WTC11 (cell line): ENCODE measurements around the gene ORC4. TPM values are rescaled to one million over a fixed set of nuclear protein-coding genes. Genes with fewer than 3 reads are reported as not detected.

ENCODE experiments used
- ATAC-seq: fragments of 200-7000 bp; cut with Tn5 transposase; 2 replicates; pipeline ENCODE4 v1.10.0; 2021; ENCODE audit warnings: mild to moderate bottlenecking, moderate library complexity
- CTCF ChIA-PET: fragments of 300-600 bp; sonication (Branson Sonifier 250); formaldehyde crosslinking; loops from one replicate; lab custom pipeline; 2021; ENCODE audit warnings: antibody characterized with exemption; lab: Charles Lee
- POLR2A ChIA-PET: fragments of 350-600 bp; sonication (Branson Sonifier 250); formaldehyde crosslinking; loops from one replicate; lab custom pipeline; 2021; ENCODE audit warnings: antibody characterized with exemption; lab: Charles Lee
- DNase-seq: peaks from one replicate; pipeline ENCODE4 v3.0.0; 2021; ENCODE audit warnings: low spot score
- H3K27ac Mint-ChIP-seq: 2 replicates; pipeline ENCODE4 v1.8.0; 2021; ENCODE audit warnings: mixed read lengths
- H3K27me3 Mint-ChIP-seq: 2 replicates; pipeline ENCODE4 v1.8.0; 2021; ENCODE audit warnings: low read depth, mild to moderate bottlenecking, moderate library complexity, mixed read lengths
- H3K36me3 Mint-ChIP-seq: 2 replicates; pipeline ENCODE4 v1.8.0; 2021; ENCODE audit warnings: mixed read lengths
- H3K4me1 Mint-ChIP-seq: 2 replicates; pipeline ENCODE4 v1.8.0; 2022; ENCODE audit warnings: mixed read lengths
- H3K4me3 Mint-ChIP-seq: 2 replicates; pipeline ENCODE4 v1.8.0; 2021; ENCODE audit warnings: mild to moderate bottlenecking, moderate library complexity, mixed read lengths
- H3K9me3 Mint-ChIP-seq: 2 replicates; pipeline ENCODE4 v1.8.0; 2021; ENCODE audit warnings: mixed read lengths
- CBFB ChIP-seq: sonication (generic); formaldehyde crosslinking; IDR thresholded peaks from 2 replicates; pipeline ENCODE4 v1.8.1; 2022; ENCODE audit warnings: mild to moderate bottlenecking, low read depth, missing genetic modification reagents
- EMX1 ChIP-seq: fragments of 250-450 bp; sonication (Bioruptor Pico); IDR thresholded peaks from 2 replicates; pipeline ENCODE4 v1.8.0; 2021; ENCODE audit warnings: mild to moderate bottlenecking
- GABPB1 ChIP-seq: sonication (generic); formaldehyde crosslinking; IDR thresholded peaks from 2 replicates; pipeline ENCODE4 v1.8.1; 2023; ENCODE audit warnings: mild to moderate bottlenecking, missing genetic modification reagents
- HMGA2 ChIP-seq: fragments of 250-450 bp; sonication (Bioruptor Pico); IDR thresholded peaks from 2 replicates; pipeline ENCODE4 v1.4.0; 2021; ENCODE audit warnings: mild to moderate bottlenecking, moderate library complexity
- OVOL2 ChIP-seq: fragments of 250-450 bp; sonication (Bioruptor Pico); IDR thresholded peaks from 2 replicates; pipeline ENCODE4 v1.9.0; 2021; ENCODE audit warnings: mild to moderate bottlenecking, borderline replicate concordance
- PRRX2 ChIP-seq: fragments of 250-450 bp; sonication (Bioruptor Pico); IDR thresholded peaks from 2 replicates; pipeline ENCODE4 v1.8.0; 2021; ENCODE audit warnings: mild to moderate bottlenecking
- SMAD3 ChIP-seq: sonication (generic); formaldehyde crosslinking; IDR thresholded peaks from 2 replicates; pipeline ENCODE4 v1.8.0; 2022; ENCODE audit warnings: missing genetic modification reagents, mild to moderate bottlenecking, borderline replicate concordance
- ZNF121 ChIP-seq: sonication (generic); formaldehyde crosslinking; IDR thresholded peaks from 2 replicates; pipeline ENCODE4 v1.8.0; 2023; ENCODE audit warnings: missing genetic modification reagents
- ZNF232 ChIP-seq: sonication (generic); formaldehyde crosslinking; IDR thresholded peaks from 2 replicates; pipeline ENCODE4 v1.8.0; 2022; ENCODE audit warnings: mild to moderate bottlenecking, missing genetic modification reagents
- ZNF263 ChIP-seq: sonication (generic); formaldehyde crosslinking; IDR thresholded peaks from 2 replicates; pipeline ENCODE4 v1.8.1; 2022; ENCODE audit warnings: low read depth, mild to moderate bottlenecking, moderate library complexity, missing genetic modification reagents
- ZNF416 ChIP-seq: fragments of 250-450 bp; sonication (Bioruptor Pico); IDR thresholded peaks from 2 replicates; pipeline ENCODE4 v1.9.0; 2021; ENCODE audit warnings: mild to moderate bottlenecking, inconsistent platforms
- total RNA-seq: library from RNA; stranded (reverse); gene quantifications from 3 replicates; pipeline ENCODE4 v1.2.3, GENCODE V29; 2021
- TF ChIP-seq, protein P1 (sequence below): fragments of 250-450 bp; sonication (Bioruptor Pico); IDR thresholded peaks from 2 replicates; pipeline ENCODE4 v1.8.0; 2021; ENCODE audit warnings: mild to moderate bottlenecking
- TF ChIP-seq, protein P2 (sequence below): sonication (generic); formaldehyde crosslinking; IDR thresholded peaks from 2 replicates; pipeline ENCODE4 v1.8.1; 2022; ENCODE audit warnings: mild to moderate bottlenecking, missing genetic modification reagents, moderate library complexity, borderline replicate concordance
- TF ChIP-seq, protein P3 (sequence below): sonication (generic); formaldehyde crosslinking; IDR thresholded peaks from 2 replicates; pipeline ENCODE4 v1.8.1; 2022; ENCODE audit warnings: low read depth, mild to moderate bottlenecking, moderate library complexity, missing genetic modification reagents, borderline replicate concordance
- TF ChIP-seq, protein P4 (sequence below): sonication (generic); formaldehyde crosslinking; IDR thresholded peaks from 2 replicates; pipeline ENCODE4 v1.8.1; 2023; ENCODE audit warnings: mild to moderate bottlenecking, missing genetic modification reagents, moderate library complexity
- TF ChIP-seq, protein P5 (sequence below): fragments of 250-450 bp; sonication (Bioruptor Pico); IDR thresholded peaks from 2 replicates; pipeline ENCODE4 v1.9.0; 2021; ENCODE audit warnings: mild to moderate bottlenecking
- TF ChIP-seq, protein P6 (sequence below): sonication (generic); formaldehyde crosslinking; IDR thresholded peaks from 2 replicates; pipeline ENCODE4 v1.8.0; 2023; ENCODE audit warnings: missing genetic modification reagents
- TF ChIP-seq, protein P7 (sequence below): fragments of 250-450 bp; sonication (Bioruptor Pico); IDR thresholded peaks from 2 replicates; pipeline ENCODE4 v1.9.0; 2021; ENCODE audit warnings: moderate library complexity, mild to moderate bottlenecking, inconsistent platforms, borderline replicate concordance
- TF ChIP-seq, protein P8 (sequence below): fragments of 250-450 bp; sonication (Bioruptor Pico); IDR thresholded peaks from 2 replicates; pipeline ENCODE4 v1.9.0; 2021; ENCODE audit warnings: mild to moderate bottlenecking, borderline replicate concordance

Gene ORC4
- total RNA-seq, 1 experiment from 2014 or later = 57.9 TPM

DNA sequence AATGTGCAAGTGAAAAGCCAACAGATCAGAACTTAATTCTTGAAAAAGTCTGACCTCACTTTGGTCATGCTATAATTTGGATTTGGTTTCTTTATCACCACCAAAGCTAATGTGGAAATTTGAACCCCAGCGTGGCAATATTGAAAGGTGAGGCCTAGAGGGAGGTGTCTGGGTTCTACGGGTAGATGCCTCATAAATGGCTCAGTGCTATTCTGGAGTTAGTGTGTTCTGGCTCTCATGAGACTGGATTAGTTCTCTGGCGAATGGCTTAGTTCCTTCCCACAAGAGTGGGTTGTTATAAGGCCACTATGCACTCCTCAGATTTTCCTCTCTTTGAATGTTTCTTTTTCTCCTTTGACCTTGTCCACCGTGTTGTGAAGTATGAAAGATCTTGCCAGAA, 22.3 kb downstream of the ORC4 start:
- Mint-ChIP-seq H3K4me3 (no peak overlapping the region), H3K36me3 (peaks cover 44% of the 10 kb centered on the region), H3K27ac (no peak overlapping the region), H3K27me3 (no peaks in the 10 kb centered on the region; the same call in 1 of the 2 replicates), H3K4me1 (peaks cover 38% of the 10 kb centered on the region), H3K9me3 (peaks cover 30% of the 10 kb centered on the region)
- ChIA-PET POLR2A (no interaction called here), CTCF (no interaction called here)
- TF ChIP-seq, protein P1, sequence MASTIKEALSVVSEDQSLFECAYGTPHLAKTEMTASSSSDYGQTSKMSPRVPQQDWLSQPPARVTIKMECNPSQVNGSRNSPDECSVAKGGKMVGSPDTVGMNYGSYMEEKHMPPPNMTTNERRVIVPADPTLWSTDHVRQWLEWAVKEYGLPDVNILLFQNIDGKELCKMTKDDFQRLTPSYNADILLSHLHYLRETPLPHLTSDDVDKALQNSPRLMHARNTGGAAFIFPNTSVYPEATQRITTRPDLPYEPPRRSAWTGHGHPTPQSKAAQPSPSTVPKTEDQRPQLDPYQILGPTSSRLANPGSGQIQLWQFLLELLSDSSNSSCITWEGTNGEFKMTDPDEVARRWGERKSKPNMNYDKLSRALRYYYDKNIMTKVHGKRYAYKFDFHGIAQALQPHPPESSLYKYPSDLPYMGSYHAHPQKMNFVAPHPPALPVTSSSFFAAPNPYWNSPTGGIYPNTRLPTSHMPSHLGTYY (CRISPR knock-in tag) = no peak
- no peak for TF ChIP-seq SMAD3 (CRISPR knock-in tag)
- no peak for TF ChIP-seq ZNF263
- no peak for TF ChIP-seq ZNF121
- TF ChIP-seq, protein P2, sequence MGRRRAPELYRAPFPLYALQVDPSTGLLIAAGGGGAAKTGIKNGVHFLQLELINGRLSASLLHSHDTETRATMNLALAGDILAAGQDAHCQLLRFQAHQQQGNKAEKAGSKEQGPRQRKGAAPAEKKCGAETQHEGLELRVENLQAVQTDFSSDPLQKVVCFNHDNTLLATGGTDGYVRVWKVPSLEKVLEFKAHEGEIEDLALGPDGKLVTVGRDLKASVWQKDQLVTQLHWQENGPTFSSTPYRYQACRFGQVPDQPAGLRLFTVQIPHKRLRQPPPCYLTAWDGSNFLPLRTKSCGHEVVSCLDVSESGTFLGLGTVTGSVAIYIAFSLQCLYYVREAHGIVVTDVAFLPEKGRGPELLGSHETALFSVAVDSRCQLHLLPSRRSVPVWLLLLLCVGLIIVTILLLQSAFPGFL (CRISPR knock-in tag) = no peak
- TF ChIP-seq, protein P3, sequence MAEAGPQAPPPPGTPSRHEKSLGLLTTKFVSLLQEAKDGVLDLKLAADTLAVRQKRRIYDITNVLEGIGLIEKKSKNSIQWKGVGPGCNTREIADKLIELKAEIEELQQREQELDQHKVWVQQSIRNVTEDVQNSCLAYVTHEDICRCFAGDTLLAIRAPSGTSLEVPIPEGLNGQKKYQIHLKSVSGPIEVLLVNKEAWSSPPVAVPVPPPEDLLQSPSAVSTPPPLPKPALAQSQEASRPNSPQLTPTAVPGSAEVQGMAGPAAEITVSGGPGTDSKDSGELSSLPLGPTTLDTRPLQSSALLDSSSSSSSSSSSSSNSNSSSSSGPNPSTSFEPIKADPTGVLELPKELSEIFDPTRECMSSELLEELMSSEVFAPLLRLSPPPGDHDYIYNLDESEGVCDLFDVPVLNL (CRISPR knock-in tag) = no peak
- TF ChIP-seq, protein P4, sequence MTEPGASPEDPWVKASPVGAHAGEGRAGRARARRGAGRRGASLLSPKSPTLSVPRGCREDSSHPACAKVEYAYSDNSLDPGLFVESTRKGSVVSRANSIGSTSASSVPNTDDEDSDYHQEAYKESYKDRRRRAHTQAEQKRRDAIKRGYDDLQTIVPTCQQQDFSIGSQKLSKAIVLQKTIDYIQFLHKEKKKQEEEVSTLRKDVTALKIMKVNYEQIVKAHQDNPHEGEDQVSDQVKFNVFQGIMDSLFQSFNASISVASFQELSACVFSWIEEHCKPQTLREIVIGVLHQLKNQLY (CRISPR knock-in tag) = no peak
- TF ChIP-seq, protein P5, sequence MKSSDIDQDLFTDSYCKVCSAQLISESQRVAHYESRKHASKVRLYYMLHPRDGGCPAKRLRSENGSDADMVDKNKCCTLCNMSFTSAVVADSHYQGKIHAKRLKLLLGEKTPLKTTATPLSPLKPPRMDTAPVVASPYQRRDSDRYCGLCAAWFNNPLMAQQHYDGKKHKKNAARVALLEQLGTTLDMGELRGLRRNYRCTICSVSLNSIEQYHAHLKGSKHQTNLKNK (CRISPR knock-in tag) = no peak
- TF ChIP-seq ZNF232 (CRISPR knock-in tag) = no peak
- no peak for TF ChIP-seq GABPB1 (CRISPR knock-in tag)
- no peak for TF ChIP-seq ZNF416 (CRISPR knock-in tag)
- TF ChIP-seq PRRX2 (CRISPR knock-in tag) = no peak
- no peak for TF ChIP-seq CBFB (CRISPR knock-in tag)
- no peak for TF ChIP-seq HMGA2
- TF ChIP-seq, protein P6, sequence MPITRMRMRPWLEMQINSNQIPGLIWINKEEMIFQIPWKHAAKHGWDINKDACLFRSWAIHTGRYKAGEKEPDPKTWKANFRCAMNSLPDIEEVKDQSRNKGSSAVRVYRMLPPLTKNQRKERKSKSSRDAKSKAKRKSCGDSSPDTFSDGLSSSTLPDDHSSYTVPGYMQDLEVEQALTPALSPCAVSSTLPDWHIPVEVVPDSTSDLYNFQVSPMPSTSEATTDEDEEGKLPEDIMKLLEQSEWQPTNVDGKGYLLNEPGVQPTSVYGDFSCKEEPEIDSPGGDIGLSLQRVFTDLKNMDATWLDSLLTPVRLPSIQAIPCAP (CRISPR knock-in tag) = no peak
- TF ChIP-seq, protein P7, sequence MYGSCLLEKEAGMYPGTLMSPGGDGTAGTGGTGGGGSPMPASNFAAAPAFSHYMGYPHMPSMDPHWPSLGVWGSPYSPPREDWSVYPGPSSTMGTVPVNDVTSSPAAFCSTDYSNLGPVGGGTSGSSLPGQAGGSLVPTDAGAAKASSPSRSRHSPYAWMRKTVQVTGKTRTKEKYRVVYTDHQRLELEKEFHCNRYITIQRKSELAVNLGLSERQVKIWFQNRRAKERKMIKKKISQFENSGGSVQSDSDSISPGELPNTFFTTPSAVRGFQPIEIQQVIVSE = no peak
- TF ChIP-seq EMX1 (CRISPR knock-in tag) = no peak
- TF ChIP-seq, protein P8, sequence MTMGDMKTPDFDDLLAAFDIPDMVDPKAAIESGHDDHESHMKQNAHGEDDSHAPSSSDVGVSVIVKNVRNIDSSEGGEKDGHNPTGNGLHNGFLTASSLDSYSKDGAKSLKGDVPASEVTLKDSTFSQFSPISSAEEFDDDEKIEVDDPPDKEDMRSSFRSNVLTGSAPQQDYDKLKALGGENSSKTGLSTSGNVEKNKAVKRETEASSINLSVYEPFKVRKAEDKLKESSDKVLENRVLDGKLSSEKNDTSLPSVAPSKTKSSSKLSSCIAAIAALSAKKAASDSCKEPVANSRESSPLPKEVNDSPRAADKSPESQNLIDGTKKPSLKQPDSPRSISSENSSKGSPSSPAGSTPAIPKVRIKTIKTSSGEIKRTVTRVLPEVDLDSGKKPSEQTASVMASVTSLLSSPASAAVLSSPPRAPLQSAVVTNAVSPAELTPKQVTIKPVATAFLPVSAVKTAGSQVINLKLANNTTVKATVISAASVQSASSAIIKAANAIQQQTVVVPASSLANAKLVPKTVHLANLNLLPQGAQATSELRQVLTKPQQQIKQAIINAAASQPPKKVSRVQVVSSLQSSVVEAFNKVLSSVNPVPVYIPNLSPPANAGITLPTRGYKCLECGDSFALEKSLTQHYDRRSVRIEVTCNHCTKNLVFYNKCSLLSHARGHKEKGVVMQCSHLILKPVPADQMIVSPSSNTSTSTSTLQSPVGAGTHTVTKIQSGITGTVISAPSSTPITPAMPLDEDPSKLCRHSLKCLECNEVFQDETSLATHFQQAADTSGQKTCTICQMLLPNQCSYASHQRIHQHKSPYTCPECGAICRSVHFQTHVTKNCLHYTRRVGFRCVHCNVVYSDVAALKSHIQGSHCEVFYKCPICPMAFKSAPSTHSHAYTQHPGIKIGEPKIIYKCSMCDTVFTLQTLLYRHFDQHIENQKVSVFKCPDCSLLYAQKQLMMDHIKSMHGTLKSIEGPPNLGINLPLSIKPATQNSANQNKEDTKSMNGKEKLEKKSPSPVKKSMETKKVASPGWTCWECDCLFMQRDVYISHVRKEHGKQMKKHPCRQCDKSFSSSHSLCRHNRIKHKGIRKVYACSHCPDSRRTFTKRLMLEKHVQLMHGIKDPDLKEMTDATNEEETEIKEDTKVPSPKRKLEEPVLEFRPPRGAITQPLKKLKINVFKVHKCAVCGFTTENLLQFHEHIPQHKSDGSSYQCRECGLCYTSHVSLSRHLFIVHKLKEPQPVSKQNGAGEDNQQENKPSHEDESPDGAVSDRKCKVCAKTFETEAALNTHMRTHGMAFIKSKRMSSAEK (CRISPR knock-in tag) = no peak
- TF ChIP-seq OVOL2 (CRISPR knock-in tag) = no peak
- DNase-seq = no peak
- no peak for ATAC-seq
